SIG-M5 treated with dmso at 0.1 percent for 504 hours (cell line): ENCODE data around the gene PRSS21.

ENCODE experiments used
- DNase-seq: peaks from one replicate; lab custom pipeline; 2025; ENCODE audit not compliant: unreplicated experiment; lab: John Stamatoyannopoulos, UW

PRSS21 gene

DNA sequence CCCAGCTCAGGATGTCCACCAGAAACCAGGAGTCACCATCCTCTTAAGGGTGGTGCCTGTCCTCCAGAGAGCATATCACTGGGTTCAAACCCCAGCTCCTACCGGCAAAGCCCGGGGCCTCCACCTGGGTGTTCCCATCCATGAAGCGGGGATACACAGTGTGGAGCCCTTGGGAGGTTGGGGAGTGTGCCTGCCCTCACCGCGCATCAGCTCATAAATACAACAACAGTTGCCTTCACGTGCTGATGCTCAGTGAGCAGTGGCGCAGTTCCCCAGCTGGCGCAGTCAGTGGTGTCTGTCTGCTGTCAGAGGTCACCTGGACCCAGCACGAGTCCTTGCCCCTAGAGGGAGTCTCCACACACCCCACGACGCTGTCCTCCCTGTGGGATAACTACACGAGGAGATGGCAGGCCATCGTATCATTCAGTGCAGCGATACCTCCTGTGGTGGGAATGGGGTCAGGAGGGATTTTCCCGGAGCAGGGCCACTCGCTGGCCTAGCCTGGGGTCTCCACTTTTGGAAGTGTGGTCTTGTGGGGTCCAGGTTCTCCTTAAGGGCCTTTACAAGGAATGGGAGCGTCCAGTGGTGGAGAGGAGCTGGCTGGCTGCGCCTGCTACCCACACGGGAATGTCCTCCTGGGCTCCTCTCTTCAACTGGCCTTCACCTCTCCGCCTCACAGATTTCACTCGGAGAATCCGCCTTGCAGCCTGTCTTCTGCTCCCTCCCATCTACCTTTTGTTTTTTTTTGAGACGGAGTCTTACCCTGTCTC, 37.7 kb upstream of the PRSS21 start:
- DNase-seq, result no peak

DNA sequence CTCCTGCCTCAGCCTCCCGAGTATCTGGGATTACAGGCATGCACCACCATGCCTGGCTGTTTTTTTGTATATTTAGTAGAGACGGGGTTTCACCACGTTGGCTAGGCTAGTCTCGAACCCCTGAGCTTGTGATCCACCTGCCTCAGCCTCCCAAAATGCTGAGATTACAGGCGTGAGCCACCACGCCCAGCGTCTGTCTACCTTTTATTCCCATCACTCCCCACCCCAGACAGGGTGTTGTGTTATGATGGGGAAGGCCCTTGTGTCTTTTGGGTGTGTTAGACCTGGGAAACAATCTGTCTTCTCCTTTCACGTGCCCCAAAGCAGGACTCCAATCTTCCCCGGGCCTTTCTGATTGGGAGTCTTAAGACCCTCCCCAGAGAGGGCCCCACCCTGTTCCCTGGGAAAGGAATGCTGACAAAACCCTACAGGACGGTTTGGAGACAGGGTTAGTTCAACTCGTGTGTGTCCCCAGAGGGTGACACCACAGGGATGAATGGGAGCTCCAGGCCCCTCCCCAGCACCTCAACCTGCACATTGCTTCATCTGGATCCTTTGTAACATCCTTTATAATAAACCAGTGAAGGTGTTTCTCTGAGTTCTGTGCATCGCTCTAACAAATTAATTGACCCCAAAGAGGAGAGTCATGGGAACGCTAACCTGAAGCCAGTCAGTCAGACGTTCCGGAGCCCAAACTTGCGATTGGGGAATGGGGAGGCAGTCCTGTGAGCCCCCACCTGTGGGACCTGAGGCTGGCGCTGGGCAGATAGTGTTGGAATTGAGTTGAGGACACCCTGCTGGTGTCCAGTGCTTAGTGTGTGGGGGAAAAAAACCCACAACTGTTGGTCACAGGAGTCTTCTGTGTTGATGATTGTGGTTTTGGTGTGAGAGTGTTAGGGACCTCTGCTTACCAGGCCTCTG, 36.8 kb upstream of the PRSS21 start:
- no peak for DNase-seq

DNA sequence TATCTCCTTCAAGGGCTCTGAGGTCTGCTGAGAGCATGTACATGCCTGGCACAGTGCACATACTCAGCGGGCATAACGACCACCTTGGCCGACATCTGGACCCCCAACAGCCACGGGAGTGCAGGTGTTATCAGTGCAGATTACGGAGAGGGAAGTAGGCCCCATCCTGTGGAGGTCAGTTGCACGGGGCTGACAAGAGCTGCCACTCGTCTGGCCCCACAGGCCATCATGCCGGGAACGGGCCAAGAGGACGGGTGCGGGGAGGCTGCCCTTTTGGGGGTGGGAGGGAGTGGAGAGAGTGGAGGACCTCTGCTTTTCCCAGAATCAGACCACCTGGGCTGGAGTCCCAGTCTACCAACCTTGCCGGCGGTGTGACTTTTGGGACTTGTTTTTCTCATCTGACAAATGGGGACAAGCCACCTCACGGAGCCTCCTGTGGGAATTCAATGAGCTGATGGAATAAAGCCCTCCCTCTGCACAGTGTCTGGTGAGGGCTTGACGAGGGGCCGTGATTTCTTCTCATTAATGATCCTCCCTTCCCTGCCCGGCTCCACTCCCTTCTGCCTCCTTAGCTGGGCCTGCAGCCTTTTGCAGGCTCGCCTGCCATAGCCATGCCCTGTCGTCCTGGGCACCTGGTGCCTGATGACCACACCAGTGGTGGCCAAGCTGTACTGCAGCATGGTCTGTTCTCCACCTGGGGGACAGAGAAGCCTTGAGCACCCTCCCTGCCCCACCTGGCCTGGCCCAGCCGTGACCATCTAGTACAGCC, 34.3 kb upstream of the PRSS21 start:
- no peak for DNase-seq

DNA sequence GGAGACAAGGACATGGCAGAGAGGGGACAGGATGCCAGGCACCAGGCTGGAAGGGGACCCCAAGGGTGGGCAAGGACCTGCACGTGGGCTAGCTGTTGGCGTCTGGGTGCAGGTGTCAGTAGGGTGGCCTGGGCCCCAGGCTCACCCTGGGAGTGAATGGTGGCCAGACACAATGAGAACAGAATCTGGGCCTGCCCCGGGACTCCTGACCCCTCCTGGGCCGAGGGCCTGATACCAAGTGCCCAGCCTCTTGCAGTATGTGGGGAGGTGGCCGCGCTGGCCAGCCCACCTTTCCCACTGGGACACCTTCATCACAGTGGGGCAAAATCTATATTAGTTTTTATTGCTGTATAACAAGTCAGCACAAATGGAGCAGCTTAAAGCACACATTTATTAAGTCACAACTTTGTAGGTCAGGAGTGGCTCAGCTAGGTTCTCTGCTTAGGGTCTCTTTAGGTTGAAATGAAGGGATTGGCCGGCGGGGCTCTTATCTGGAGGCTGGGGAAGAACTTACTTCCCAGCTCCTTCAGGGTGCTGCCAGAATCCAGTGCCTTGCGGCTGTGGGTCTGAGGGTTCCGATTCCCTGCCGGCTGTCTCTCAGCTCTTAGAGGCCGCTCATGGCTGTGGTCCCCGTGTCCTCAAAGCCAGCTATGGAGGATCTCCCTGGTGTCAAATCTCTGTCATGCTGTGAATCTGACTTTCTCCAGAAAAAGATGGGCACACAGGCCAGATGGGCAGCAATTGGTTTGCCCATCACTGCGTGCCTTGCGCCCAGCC, 33.3 kb upstream of the PRSS21 start:
- DNase-seq, result no peak

DNA sequence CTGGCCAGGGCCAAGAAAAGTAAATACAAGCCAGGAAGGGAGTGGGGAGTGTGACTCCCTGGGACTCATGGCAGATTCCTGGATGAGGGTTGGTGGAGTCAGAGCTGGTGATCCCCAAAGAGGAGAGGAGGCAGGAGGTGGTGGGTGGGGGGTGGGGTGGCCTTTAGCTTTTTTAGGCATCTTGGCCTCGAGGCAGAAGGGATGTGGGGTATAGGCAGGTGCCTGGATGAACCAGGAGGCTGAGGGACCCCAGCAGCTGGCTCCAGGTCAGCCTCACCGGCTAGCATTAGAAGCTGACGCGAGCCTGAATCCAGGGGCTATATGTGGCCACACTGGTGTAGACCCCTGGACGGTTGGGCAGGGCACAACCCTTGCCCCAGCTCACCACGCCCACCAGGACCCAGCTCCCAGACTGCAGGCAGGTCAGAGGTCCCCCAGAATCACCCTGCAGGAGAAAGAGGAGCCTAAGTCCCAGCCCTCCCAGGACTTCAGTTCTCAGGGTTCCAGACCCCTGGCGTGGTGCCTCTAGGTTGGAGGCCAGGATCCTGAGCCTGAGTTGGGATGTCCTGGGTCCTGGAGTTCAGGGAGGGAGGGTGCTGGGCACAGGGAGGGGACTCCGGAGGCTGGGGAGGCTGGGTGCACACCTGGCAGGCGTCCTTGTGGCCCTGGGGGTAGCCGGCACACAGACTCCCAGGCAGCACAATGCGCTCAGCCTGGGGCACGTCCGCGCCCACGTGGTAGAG, 32.5 kb upstream of the PRSS21 start:
- DNase-seq, result no peak

DNA sequence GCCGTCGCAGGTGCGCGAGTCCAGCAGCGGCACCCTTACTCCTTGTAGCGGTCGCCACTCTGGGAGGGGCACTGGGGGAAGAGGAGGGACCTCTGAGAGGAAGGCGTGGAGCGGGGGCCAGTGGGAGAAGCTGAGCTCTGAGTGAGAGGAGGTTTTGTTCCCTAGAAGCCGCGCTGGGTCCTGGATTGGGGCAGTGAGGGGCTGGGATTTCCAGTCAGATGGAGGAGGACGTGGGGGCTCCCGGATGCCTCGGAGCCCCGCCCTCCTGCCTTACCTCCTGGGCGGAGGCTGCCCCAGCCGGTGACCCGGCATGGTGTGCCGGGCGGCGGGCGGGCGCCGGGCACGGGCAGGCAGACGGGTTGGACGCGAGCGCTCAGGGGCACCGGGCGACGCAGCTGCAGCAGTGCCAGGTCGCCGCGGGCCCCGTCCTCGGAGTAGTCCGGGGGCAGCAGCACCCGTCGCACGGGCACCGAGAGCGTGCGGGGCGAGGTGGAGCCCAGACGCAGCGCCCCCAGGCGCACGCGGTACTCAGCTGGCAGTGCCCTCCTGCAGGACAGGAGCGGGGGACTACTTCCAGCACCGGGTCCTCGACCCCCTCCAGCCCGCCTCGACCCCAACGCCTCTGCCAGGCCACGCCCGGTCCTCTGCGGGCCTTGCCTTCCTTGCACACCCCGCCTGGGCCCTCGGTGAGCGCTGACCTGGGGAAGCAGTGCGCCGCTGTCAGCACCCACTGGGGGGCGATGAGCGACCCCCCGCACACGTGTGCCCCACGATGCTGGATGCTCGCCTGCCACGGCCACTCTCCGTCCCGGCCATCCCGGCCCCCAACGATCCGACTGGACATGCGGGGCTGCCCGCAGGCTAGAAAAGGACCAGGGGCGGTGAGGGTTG, 31.7 kb upstream of the PRSS21 start:
- no peak for DNase-seq

DNA sequence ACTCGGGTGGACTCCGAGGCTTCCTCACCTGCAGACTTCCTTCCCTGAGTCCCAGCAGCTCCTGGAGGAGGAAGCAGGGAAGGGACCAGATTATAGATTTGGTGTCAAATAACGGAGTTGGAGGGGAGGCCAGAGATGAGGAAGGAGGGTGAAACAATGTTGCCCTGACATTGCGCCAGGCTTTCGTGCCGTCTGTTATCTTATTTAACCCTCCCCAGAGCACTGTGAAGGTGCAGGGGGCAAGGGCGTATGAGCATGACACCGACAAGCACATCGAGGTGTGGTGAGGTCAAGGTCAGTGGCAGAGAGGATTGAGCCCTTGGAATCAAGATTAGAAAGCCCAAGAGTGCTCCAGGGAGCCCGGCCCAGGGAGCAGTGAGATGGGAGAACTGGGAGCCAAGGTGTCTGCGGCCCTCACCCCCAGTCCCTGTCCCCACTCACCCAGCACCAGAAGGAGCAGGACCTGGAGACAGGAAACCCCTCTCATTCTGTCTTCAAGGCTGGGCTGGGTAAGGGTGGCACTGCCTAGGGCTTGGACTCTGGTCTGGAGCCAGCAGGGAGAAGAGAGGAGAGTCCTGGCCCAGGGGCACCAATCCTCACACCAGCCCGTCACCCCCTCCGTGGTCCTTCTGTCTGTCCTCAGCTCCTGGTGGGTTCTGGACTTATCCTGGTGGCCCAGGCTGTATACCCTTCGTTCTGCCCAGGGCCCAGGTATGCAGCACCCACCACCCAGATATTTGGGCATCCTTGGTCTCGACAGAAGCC, 30.8 kb upstream of the PRSS21 start:
- no peak for DNase-seq

DNA sequence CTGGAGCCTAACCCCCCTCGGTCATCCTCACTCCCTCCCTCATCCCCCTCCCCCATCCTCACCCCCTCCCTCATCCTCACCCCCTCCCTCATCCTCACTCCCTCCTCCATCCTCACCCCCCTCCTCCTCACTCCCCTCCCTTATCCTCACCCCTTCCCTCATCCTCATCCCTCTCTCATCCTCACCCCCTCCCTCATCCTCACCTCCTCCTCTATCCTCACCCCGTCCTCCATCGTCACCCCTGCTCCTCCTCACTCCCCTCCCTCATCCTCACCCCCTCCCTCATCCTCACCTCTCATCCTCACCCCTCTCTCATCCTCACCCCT, 30.2 kb upstream of the PRSS21 start:
- DNase-seq, result no peak

DNA sequence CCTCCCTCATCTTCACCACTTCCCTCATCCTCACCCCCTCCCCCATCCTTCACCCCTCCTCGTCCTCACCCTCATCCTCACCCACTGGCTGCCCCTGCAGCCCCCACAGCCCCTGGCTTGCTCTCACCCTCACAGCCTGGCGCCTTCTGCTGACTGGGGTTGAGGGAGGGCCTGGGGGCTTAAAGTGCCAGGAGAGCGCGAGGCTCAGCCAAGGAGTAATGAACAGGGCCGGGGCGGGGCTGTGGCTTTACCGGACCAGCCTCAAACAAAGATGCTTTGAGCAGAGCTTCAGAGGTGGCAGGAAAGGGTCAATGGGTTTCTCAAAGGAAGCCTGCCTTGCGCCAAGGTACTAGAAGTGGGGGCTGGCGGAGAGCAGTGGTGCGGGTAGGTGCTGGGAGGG, 29.6 kb upstream of the PRSS21 start, which contains the start of gene PRSS33:
PRSS33 (minus strand) TSS at position 155 of the 400 bp plus-strand sequence. CDS start 1,013 bp downstream, outside the sequence.
- DNase-seq, result no peak

DNA sequence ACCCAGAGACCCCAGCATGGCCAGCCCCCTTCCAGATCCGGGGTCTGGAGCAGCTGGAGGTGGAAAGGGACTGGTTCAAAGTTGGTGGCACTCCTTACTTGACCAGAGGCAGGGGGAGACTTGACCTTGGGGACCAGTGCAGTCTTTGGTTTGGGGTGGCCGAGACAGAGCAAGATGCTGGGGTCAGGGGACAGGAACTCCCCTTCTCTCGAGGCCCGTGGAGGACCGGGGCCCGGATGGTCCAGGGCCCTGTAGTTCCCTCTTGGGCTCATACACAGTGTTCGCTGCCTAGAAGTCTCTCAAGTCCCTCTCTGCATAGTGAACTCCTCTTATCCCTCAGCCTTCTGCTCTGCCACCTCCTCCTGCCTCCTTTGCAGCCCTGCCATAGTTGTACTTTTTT, 29.1 kb upstream of the PRSS21 start:
- DNase-seq, result no peak

DNA sequence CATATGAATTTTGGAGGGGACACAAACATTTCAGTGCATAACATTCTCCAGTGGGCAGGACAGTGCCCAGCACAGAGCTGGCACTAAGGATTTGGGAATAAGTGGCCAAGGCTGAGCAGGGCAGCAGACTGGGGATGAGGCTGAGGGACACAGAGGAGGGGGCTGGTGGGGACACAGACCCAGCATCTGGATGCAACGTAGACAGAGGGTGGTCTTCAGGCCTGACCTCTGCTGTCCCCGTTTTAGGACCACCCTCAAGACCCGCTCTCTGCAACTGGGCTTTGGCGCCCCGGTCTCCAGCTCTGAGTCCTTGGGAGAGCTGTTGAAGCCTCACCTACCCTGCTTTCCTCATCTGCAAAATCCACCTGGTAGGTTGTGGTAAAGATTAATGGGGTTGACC, 26.4 kb upstream of the PRSS21 start:
- DNase-seq, result no peak

DNA sequence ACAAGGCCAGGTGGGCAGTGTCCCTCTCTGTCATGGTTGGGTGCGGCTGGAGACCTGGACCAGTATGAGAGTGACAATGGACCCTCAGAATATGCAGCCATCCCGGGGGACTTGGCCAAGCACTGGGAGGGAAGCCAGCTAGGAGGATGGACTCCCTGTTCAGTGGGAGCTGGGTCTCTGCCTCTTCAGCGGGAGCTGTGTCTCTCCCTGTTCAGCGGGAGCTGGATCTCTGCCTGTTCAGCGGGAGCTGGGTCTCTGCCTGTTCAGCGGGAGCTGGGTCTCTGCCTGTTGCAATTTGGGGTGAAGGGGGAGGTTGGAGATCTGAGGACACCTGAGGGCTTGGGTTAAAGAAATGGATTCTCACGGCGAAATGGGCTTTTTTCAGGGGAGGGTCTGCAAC, 25.9 kb upstream of the PRSS21 start:
- no peak for DNase-seq

DNA sequence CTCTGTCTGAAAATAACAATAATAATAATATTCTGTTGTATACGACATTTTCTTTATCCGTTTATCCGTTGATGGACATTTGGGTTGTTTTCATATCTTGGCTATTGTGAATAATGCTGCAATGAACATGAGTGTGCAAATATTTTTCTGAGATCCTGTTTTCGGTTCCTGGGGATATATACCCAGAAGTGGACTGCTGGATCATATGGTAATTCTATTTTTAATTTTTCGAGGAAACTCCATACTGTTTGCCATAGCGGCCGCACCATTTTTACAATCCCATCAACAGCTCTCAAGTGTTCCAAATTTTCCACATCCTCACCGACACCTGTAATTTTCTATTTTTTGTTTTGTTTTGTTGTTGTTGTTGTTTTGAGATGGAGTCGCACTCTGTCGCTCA, 24.1 kb upstream of the PRSS21 start:
- DNase-seq, result no peak

DNA sequence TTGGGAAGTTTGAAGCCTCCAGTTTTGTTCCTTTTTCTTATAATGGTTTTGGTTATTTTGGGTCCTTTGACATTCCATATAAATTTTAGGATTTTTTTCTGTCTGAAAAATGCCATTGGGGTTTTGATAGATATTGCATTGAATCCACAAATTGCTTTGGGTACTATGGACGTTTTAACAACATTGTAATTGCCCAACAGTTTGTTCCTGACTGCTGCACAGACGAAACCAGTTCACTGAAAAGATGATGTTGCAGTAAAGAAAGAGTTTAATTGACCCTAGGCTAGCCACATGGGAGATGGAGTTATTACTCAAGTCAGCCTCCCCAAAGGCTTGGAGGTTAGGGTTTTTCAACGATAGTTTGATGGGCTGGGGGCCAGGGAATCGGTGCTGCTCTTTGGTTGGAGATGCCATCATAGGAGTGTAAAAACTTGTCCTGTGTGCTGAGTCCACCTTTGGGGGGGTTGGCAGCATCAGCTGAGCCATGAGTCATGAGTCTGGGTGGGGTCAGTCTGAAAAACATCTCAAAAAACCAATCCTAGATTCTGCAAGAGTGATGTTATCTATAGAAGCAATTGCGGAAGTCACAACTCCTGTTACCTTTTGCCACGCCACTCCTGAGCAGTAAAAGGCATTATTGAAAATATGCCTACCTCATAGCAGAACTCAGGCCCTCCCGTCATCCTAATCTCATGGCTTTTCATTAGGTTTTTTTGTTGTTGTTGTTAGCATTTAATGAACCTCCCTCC, 21.5 kb upstream of the PRSS21 start:
- peak; percentile 64 for DNase-seq

DNA sequence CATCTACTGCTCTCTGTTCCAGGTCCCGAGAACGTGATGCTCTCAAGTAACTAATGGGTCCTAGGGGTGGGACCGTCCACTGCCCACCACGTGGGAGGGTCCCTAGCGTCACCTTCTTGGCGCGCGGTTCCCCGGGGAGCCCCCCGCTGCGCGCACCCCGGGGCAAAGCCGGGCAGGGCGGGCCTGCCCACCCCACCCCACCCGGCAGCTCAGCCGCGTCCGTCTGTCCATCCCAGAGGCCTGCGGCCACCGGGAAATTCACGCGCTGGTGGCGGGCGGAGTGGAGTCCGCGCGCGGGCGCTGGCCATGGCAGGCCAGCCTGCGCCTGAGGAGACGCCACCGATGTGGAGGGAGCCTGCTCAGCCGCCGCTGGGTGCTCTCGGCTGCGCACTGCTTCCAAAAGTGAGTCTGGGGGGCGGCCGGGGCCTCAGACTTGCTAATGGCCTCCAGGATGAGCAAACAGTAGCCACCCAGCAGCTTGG, 18.3 kb upstream of the PRSS21 start:
- DNase-seq, result no peak

DNA sequence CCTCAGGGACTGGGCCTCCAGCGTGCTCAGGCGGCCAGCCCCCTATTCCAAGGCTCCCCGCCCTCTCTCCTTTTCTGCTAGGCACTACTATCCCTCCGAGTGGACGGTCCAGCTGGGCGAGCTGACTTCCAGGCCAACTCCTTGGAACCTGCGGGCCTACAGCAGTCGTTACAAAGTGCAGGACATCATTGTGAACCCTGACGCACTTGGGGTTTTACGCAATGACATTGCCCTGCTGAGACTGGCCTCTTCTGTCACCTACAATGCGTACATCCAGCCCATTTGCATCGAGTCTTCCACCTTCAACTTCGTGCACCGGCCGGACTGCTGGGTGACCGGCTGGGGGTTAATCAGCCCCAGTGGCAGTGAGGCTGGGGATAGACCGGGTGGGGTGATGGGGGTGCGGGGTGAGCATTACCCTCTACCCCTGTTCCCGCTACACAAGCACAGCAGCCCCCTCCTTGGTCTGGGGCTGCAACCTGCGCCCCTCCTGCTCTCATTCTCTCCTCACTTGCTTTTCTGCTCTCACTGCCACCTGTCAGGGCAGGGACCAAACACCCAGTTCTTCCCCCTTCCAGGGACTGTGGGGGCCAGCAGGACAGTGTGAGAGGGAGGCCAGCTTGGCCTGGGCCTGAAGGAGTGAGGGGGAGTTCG, 17.7 kb upstream of the PRSS21 start:
- DNase-seq, result no peak

DNA sequence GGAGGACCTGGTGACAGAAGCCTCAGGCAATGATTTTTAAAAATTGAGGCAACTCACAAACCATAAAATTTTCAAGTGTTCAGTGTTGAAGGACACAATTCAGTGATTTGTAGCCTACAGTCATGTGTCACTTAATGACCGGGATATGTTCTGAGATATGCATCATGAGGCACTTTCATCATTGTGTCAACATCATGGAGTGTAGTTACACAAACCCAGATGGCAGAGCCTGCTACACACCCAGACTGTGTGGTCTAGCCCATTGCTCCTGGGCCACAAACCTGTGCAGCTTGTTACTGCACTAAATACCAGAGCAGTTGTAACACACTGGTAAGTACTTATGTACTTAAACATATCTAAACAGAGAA, 17.2 kb upstream of the PRSS21 start:
- DNase-seq, result peak; percentile 62
